Nucleus accumbens (tissue), 56 donors: ENCODE results near the gene CCL22.
A peak's percentile ranks its signal among the peaks of the same experiment; 100 is the strongest.
"Not testable (repeated sequence)": the region's sequence is repeated elsewhere in the genome, so short reads cannot be mapped to it uniquely, and the experiment has no call there.

Experiments
- DNase-seq, 56 donors: peaks; one replicate each; lab custom pipeline; 2025; lab: John Stamatoyannopoulos, UW

CCL22 gene

DNA sequence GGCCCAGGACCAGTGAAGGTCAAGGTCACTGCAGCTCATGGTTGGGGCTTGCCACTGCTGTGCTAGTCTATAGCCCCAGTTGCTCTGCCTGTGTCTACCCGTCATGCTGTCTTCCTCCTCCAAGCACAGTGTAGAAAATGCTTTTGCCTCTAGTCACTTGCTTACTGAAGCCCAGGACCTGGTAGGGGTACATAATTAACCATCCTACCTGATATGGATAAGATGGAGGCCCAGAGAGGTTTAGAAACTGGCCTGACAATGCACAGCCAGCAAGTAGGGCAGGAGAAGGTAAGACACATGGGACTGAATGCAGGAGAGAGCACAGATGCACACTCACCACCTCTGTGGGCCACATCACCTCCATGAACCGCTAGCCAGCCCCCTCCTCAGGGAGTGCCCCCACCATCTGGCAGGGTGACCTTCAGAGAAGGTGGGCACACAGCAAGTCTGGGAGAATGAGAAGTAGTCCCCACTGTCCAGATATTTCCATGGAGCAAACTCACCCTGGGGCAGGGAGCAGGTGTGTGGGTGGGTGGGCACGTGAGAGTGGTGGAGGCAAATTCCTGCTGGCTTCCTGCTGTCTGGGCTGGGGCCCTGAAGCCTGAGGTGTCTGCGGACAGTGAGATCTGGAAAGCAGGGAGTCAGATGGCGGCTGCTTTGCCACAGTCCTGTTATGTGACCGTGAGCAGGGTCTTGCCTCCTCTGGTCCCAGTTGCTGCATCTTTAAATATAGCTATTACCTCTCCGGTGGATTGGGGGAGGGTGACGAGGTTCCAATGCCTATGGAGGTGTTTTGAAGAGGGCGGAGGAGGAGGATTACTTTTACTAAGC, 14.7 kb downstream of the CCL22 start:
- DNase-seq: peak in 6 of 56 donors; percentile 18 to 62 (median 32)

DNA sequence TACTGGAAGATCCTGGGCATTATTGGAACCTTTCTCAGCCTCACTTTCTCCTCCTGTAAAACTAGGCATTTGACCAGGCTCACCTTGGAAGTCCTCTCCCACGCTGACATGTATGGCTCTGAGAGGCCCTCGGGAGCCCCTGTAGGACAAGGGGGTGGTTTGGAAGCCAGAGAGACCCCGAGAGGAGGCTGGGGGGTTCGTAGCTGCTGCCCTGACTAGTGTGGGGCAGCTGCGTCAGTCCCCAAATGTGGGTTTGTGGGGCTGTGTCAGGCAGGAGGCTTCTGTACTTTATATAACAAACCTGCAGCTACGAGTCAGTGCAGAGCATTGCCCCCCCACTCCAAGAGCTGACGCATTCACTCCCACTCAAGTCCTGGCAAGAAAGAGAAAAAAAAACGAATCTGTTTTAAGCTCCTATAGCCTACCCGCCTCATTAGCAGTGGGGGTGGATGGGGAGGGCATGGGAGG, 15.5 kb downstream of the CCL22 start:
- DNase-seq: peak in 36 of 56 donors; percentile 15 to 81 (median 52)

DNA sequence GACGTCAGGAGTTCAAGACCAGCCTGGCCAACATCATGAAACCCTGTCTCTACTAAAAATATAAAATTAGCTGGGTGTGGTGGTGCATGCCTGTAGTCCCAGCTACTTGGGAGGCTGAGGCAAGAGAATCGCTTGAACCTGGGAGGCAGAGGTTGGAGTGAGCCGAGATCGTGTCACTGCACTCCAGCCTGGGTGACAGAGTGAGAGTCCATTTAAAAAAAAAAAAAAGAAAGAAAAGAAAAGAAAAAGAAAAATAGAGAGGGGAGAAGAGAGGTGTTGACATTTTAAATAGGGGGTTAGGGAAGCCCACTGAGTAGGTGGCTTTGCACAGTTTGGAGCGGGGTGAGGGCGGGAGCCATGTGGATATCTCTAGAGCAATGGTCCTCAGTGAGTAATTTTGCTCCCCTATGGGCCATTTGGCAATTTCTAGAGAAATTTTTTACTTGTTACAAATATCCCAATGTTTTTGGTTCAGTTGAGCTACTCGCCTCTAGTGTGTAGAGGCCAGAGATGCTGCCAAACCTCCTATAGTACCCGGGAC, 16.4 kb downstream of the CCL22 start:
- not testable (repeated sequence) for DNase-seq

DNA sequence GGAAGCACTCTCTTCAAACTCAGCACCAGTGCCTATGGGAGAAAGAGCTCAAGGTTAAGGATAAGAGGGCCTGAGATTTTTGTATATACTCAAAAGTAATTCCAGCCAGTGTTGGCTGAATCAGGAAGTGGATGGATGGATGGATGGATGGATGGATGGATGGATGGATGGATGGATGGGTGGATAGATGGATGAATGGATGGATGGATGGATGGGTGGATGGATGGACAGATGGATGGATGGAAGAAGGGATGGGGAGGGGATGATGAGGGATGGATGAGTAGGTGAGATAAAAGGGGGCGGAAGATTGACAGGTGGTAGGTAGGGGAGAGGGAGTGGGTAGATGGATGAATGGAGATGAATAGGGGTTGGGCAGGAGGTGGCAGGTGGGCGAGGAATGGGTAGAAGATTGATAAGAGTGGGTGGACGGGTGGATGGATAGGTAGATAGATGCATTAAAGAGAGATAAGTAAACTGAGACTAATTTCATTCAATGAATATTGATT, 17.8 kb downstream of the CCL22 start:
- no peak for DNase-seq

DNA sequence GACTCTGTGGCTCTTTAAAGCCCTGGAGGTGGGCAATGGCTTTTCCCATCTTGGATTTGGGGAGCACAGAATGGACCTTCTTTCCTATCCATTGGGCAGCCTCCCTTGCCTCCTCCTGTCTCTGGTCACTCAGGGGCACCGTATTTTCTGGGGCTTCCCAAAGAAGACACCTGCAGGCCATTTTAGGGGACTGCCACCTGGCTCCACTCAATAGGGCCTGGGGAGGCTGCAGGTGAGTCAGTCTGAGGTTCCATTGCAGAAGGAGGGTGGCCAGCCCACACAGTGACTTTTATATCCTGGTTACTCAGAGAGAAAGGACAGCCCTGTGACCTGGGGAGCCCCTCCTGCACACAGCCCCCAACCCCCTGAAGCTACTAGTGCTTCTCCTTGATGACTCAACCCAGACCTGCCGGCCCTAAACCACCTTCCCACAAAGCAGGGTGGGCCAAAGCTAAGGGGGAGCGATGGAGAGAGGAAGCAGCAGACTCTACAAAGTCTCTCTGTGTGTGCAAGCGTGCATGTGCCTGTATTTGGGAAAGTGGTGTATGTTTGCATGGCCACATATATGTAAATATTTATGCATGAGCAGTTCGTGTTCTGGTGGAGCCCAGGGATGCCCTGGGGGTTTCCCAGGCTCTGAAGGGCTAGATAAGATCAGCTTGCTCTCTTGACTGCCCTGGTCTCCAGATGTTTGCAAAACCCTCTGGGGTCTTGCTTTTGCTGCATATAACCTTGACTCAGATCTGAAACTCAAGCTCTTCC, 18.7 kb downstream of the CCL22 start:
- no peak for DNase-seq

DNA sequence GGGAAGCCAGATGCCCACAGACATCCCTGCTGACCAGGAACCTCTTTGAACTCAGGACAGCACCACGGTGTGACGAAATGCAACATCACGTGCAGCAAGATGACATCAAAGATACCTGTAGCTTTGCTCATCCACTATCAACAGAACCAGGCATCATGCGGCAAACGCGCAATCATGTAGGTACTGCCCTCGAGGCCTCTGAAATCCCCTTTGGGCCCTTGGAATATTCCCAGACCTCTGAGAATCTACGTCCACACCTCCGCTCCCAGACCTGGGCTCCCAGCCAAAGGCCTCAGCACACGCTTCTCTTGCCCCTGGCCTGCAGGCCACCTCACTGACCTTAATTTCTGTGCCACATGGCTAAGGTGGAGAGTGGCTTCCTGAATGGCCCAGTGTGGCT, 21.0 kb downstream of the CCL22 start:
- no peak for DNase-seq

DNA sequence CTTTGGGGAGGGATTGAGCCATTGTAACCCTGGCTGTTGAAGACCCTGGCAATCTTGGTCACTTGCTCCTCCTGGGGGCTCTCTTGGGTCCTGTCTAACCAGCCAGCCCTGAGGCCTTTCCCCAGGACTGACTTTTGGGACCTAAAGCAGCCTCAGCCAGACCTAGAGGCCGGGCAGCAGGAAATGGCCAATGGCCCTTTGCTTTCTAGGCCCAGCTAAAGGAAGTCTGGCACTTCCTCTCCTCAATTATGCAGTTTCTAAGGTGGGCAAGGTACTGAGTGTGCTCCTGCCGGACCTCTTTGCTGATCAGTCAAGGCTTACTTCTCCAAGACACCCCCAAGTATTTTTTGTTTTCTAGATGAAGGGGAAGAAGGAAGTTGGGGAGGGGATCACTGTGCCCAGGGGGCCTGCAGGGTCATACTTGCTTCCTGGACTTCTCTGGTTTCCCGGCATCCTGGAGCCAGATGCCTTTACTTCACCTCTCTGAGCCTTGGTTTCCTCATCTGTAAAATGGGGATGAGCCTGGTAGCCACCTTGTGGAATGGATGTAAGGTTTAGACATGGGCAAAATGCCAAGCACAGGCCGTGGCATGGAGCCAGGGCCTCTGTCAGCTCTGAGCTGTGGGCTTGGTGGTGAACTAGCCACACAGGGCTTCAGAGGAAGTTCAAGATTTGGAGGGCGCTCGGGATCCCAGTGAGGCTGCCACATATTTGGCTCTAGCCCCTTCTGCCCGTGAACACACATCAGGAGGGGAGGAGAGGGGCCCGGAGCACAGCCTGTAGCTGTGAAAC, 22.3 kb downstream of the CCL22 start:
- peak in 3 of 56 donors; percentile 7 to 19 (median 8) for DNase-seq

DNA sequence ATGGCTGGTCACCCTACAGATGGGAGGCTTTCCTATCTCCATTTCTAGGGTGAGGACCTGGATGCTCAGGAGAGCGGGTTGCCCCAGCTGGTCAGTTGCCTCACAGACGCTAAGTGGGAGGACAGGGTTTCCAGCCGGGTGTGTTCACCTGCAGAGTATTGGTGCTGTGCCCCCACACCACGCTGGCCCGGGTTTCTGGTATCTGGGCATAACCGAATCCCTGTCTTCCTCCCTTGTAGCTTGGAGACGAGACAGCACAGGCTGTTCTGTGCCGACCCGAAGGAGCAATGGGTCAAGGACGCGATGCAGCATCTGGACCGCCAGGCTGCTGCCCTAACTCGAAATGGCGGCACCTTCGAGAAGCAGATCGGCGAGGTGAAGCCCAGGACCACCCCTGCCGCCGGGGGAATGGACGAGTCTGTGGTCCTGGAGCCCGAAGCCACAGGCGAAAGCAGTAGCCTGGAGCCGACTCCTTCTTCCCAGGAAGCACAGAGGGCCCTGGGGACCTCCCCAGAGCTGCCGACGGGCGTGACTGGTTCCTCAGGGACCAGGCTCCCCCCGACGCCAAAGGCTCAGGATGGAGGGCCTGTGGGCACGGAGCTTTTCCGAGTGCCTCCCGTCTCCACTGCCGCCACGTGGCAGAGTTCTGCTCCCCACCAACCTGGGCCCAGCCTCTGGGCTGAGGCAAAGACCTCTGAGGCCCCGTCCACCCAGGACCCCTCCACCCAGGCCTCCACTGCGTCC, 23.4 kb downstream of the CCL22 start:
- no peak for DNase-seq

DNA sequence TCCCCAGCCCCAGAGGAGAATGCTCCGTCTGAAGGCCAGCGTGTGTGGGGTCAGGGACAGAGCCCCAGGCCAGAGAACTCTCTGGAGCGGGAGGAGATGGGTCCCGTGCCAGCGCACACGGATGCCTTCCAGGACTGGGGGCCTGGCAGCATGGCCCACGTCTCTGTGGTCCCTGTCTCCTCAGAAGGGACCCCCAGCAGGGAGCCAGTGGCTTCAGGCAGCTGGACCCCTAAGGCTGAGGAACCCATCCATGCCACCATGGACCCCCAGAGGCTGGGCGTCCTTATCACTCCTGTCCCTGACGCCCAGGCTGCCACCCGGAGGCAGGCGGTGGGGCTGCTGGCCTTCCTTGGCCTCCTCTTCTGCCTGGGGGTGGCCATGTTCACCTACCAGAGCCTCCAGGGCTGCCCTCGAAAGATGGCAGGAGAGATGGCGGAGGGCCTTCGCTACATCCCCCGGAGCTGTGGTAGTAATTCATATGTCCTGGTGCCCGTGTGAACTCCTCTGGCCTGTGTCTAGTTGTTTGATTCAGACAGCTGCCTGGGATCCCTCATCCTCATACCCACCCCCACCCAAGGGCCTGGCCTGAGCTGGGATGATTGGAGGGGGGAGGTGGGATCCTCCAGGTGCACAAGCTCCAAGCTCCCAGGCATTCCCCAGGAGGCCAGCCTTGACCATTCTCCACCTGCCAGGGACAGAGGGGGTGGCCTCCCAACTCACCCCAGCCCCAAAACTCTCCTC, 24.1 kb downstream of the CCL22 start:
- DNase-seq: no peak

DNA sequence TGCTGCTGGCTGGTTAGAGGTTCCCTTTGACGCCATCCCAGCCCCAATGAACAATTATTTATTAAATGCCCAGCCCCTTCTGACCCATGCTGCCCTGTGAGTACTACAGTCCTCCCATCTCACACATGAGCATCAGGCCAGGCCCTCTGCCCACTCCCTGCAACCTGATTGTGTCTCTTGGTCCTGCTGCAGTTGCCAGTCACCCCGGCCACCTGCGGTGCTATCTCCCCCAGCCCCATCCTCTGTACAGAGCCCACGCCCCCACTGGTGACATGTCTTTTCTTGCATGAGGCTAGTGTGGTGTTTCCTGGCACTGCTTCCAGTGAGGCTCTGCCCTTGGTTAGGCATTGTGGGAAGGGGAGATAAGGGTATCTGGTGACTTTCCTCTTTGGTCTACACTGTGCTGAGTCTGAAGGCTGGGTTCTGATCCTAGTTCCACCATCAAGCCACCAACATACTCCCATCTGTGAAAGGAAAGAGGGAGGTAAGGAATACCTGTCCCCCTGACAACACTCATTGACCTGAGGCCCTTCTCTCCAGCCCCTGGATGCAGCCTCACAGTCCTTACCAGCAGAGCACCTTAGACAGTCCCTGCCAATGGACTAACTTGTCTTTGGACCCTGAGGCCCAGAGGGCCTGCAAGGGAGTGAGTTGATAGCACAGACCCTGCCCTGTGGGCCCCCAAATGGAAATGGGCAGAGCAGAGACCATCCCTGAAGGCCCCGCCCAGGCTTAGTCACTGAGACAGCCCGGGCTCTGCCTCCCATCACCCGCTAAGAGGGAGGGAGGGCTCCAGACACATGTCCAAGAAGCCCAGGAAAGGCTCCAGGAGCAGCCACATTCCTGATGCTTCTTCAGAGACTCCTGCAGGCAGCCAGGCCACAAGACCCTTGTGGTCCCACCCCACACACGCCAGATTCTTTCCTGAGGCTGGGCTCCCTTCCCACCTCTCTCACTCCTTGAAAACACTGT, 25.0 kb downstream of the CCL22 start:
- DNase-seq: no peak

DNA sequence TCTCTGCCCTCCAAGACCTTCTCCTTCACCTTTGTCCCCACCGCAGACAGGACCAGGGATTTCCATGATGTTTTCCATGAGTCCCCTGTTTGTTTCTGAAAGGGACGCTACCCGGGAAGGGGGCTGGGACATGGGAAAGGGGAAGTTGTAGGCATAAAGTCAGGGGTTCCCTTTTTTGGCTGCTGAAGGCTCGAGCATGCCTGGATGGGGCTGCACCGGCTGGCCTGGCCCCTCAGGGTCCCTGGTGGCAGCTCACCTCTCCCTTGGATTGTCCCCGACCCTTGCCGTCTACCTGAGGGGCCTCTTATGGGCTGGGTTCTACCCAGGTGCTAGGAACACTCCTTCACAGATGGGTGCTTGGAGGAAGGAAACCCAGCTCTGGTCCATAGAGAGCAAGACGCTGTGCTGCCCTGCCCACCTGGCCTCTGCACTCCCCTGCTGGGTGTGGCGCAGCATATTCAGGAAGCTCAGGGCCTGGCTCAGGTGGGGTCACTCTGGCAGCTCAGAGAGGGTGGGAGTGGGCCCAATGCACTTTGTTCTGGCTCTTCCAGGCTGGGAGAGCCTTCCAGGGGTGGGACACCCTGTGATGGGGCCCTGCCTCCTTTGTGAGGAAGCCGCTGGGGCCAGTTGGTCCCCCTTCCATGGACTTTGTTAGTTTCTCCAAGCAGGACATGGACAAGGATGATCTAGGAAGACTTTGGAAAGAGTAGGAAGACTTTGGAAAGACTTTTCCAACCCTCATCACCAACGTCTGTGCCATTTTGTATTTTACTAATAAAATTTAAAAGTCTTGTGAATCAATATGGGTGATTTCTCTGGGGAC, 25.9 kb downstream of the CCL22 start:
- DNase-seq: peak in 1 of 56 donors; percentile 16

DNA sequence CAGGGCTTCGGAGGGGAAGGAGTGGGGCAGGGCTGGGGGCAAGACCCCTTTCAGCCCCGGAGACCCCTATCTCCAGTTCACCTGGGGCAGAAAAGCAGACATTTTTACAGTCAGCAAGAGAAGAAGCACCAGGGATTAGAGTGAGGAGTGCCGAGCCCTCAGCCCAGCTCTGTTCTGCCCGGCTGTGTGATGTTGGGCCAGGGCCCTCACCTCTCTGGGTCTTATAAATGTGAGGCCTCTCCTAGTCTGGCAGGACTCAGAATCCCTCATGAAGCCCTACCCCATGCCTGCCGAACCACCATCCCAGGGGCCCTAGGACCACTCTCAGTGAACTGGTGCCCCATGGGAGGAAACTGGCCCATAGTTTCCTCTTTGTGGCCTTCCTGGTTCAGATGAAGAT, 26.5 kb downstream of the CCL22 start:
- DNase-seq: no peak

DNA sequence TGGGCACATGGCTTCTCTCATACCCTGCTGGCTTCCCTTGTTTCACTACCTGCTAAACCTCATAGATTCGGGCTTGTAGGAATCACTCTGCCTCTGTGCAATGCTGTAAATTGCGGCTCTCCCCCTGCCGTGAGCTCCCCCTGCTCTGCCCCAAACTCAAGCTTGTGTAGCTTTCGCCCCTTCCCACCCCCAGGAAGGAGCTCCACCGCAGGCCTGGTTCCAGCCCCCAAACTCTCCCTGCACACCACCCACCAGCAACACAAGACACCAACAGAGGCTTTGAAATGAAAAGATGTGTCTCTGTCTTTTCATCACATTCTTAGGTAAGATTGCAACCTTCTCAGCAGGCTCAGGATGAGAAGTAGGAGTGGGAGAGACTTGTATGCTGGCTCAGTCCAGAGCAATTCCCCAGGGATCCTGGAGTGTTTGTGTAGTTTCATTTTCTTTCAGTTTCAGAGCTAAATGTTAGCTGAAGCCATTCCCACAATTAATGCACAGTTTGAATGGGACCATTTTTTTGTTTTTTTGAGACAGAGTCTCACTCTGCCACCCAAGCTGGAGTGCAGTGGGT, 27.9 kb downstream of the CCL22 start:
- DNase-seq: no peak

DNA sequence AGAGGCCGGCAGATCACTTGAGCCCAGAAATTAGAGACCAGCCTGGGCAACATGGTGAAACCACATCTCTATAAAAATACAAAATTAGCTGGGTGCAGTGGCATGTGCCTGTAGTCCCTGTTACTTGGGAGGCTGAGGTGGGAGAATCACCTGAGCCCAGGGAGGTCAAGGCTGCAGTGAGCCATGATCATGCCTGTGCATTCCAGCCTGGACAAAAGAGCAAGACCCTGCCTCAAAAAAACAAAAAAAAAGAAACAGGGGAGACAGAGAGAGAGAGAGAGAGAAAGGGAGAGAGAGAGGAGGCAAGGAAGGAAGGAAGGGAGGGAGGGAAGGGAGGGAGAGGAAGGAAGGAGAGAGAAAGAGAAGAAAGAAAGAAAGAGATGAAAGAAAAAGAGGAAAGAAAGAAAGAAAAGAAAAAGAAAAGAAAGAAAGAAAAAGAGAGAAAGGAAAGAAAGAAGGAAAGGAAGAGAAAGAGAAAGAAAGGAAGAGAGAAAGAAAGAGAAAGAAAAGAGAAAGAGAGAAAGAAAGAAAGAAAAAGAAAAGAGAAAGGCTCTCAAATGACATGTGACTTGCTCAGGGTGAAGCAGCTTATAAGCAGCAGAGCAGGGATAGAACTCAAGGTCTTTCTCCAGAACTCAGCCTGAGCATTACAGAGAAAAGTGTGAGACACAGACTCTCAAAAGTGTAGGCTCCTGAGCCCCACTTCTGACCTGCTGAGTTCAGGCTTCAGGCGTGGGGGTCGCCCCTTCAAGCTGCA, 29.2 kb downstream of the CCL22 start:
- DNase-seq: no peak

DNA sequence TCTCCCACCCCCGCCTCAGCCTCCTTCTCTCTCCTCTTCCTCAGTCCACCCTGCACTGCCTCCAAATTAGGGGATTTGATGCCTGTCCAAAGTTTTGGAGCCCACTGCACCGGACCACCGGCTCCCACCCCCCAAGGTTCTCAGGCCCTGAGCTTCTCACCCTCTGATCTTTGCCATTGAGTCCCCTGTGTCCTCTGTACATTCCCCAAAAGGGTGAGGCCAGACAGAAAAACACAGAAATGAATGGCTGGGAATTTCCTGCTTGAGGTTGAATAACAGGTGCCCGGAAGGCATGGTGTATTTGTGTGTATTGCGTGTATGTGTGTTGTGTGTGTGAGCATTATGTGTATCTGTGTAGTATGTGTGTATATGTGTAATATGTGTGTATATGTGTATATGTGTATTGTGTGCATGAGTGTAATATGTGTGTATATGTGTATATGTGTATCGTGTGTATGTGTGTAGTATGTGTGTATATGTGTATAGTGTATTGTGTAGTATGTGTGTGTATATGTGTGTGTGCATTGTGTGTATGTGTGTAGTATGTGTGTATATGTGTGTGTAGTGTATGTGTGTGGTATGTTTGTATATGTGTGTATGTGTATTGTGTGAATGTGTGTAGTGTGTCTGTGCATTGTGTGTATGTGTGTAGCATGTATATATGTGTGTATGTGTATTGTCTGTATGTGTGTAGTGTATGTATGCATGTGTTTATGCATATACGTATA, 29.9 kb downstream of the CCL22 start:
- DNase-seq: no peak
